GM12801 (cell line): ENCODE data around the gene TMEM120A.

Source experiments
- CTCF ChIP-seq: IDR thresholded peaks from one replicate; pipeline ENCODE4 v1.5.1; 2011; ENCODE audit warnings: control low read depth; ENCODE audit not compliant: insufficient read length; ENCODE audit errors: extremely low read depth

Gene TMEM120A

GRCh38 chr7:76016191-76016947 is 22.0 kb upstream of the TMEM120A start:
- no peak for TF ChIP-seq CTCF

GRCh38 chr7:76011442-76011861 is 17.1 kb upstream of the TMEM120A start:
- no peak for TF ChIP-seq CTCF

GRCh38 chr7:76009672-76010600 is 15.5 kb upstream of the TMEM120A start:
- no peak for TF ChIP-seq CTCF

- no peak for TF ChIP-seq CTCF
Observed at GRCh38 chr7:76008156-76008687, 13.8 kb upstream of the TMEM120A start.

GRCh38 chr7:76003351-76003750 is 9.0 kb upstream of the TMEM120A start:
- TF ChIP-seq CTCF = no peak

GRCh38 chr7:76002822-76003221 is 8.4 kb upstream of the TMEM120A start:
- no peak for TF ChIP-seq CTCF

GRCh38 chr7:76002139-76002538 is 7.7 kb upstream of the TMEM120A start:
- no peak for TF ChIP-seq CTCF
